Stimulated activated CD8-positive, alpha-beta memory T cell treated with anti-CD3 and anti-CD28 coated beads, Interleukin-12 subunit alpha, Interleukin-12 subunit beta, amount 100 ng/mL, for 4 hours (primary cell): ENCODE data around the gene DRAXIN.

Source experiments
- DNase-seq: peaks from one replicate; pipeline ENCODE4 v3.0.0-alpha.2; 2020; ENCODE audit warnings: low read depth

DRAXIN gene

GRCh38 chr1:11691302-11691914 lies at the start of gene DRAXIN:
Gene DRAXIN (plus strand): TSS chr1:11691710. CDS start chr1:11706259, 14,549 bp downstream.
- DNase-seq: no peak

- DNase-seq: no peak
Measured at GRCh38 chr1:11641776-11642305, 49.7 kb upstream of the DRAXIN start.

GRCh38 chr1:11642418-11643017 lies 49.0 kb upstream of the DRAXIN start:
- peak; percentile 29 for DNase-seq

- DNase-seq: no peak
Measured at GRCh38 chr1:11643782-11644181, 47.7 kb upstream of the DRAXIN start.

- no peak for DNase-seq
Measured at GRCh38 chr1:11645270-11645669, 46.2 kb upstream of the DRAXIN start.

- DNase-seq: peak; percentile 47
Measured at GRCh38 chr1:11645670-11646265, 45.7 kb upstream of the DRAXIN start.

GRCh38 chr1:11646317-11646716 lies 45.2 kb upstream of the DRAXIN start:
- no peak for DNase-seq

- DNase-seq: no peak
Measured at GRCh38 chr1:11647333-11647732, 44.2 kb upstream of the DRAXIN start.

- no peak for DNase-seq
Measured at GRCh38 chr1:11648039-11648438, 43.5 kb upstream of the DRAXIN start.

- DNase-seq: peak; percentile 13
Measured at GRCh38 chr1:11648732-11649158, 42.8 kb upstream of the DRAXIN start.

- DNase-seq: no peak
Measured at GRCh38 chr1:11649237-11649623, 42.3 kb upstream of the DRAXIN start.

GRCh38 chr1:11649624-11650330 lies 41.7 kb upstream of the DRAXIN start:
- no peak for DNase-seq

- DNase-seq: peak; percentile 63
Measured at GRCh38 chr1:11650331-11650991, 41.0 kb upstream of the DRAXIN start.

- DNase-seq: no peak
Measured at GRCh38 chr1:11651017-11651416, 40.5 kb upstream of the DRAXIN start.

GRCh38 chr1:11652203-11652780 lies 39.2 kb upstream of the DRAXIN start:
- DNase-seq: no peak

GRCh38 chr1:11653101-11653860 lies 38.2 kb upstream of the DRAXIN start:
- DNase-seq: no peak

- DNase-seq: no peak
Measured at GRCh38 chr1:11653861-11654136, 37.7 kb upstream of the DRAXIN start.

GRCh38 chr1:11654137-11654938 lies 37.2 kb upstream of the DRAXIN start, which contains the start of the genes FBXO2 and FBXO44:
Gene FBXO2 (minus strand): TSS chr1:11654429. CDS start chr1:11654340, 89 bp downstream.
Gene FBXO44 (plus strand): TSS chr1:11654877. CDS start chr1:11655836, 959 bp downstream.
- peak; percentile 54 for DNase-seq

- DNase-seq: no peak
Measured at GRCh38 chr1:11654939-11655808, 36.3 kb upstream of the DRAXIN start.
